SU-DHL-6 (cell line): ENCODE data around the gene CEACAM16.

ENCODE experiments used
- H2AFZ ChIP-seq: fragments of 200-600 bp; sonication (generic); 2 replicates; pipeline ENCODE4 v1.6.1; 2014; ENCODE audit warnings: low read depth, mild to moderate bottlenecking, moderate library complexity, mixed read lengths, antibody characterized with exemption, low read length; ENCODE audit not compliant: severe bottlenecking
- H3F3A ChIP-seq: fragments of 200-600 bp; shearing (Covaris generic); 2 replicates; pipeline ENCODE4 v1.6.0; 2016; ENCODE audit warnings: antibody characterized with exemption, mild to moderate bottlenecking; ENCODE audit not compliant: insufficient read depth
- H3K27ac ChIP-seq: fragments of 200-600 bp; sonication (generic); 2 replicates; pipeline ENCODE4 v1.5.1; 2016; ENCODE audit warnings: low read depth, mild to moderate bottlenecking, low read length, moderate library complexity, mixed read lengths
- H3K27me3 ChIP-seq: fragments of 200-600 bp; sonication (generic), shearing (Covaris generic); 2 replicates; pipeline ENCODE4 v1.6.0; 2014; ENCODE audit warnings: mild to moderate bottlenecking, low read length
- H3K36me3 ChIP-seq: fragments of 200-600 bp; sonication (generic); 2 replicates; pipeline ENCODE4 v1.6.1; 2014; ENCODE audit warnings: mild to moderate bottlenecking, low read length, mixed read lengths
- H3K4me2 ChIP-seq: fragments of 300-600, 200-600 bp; shearing (Covaris generic), sonication (generic); 2 replicates; pipeline ENCODE4 v1.6.0; 2014; ENCODE audit warnings: low read length, low read depth, mild to moderate bottlenecking; ENCODE audit not compliant: poor library complexity, severe bottlenecking
- H3K4me3 ChIP-seq: fragments of 200-600 bp; sonication (generic); 2 replicates; pipeline ENCODE4 v1.5.1; 2014; ENCODE audit warnings: antibody characterized with exemption, low read length, mild to moderate bottlenecking, mixed read lengths; ENCODE audit not compliant: insufficient read depth, poor library complexity, severe bottlenecking
- H3K79me2 ChIP-seq: fragments of 200-600 bp; sonication (generic); 2 replicates; pipeline ENCODE4 v1.6.1; 2014; ENCODE audit warnings: mild to moderate bottlenecking, low read length, moderate library complexity; ENCODE audit not compliant: insufficient read depth
- H3K9ac ChIP-seq: fragments of 200-600 bp; sonication (generic); 2 replicates; pipeline ENCODE4 v1.7.0; 2014; ENCODE audit warnings: mild to moderate bottlenecking, low read length
- H3K9me2 ChIP-seq: fragments of 200-600 bp; sonication (generic); replicated peaks from 2 replicates; pipeline ENCODE4 v1.6.1; 2014; ENCODE audit warnings: low read length; ENCODE audit not compliant: insufficient read depth
- H3K9me3 ChIP-seq: fragments of 200-600 bp; sonication (generic); 2 replicates; pipeline ENCODE4 v1.6.1; 2014; ENCODE audit warnings: low read length, mixed read lengths; ENCODE audit not compliant: insufficient read depth
- H4K20me1 ChIP-seq: fragments of 200-600 bp; sonication (generic); 2 replicates; pipeline ENCODE4 v1.6.1; 2014; ENCODE audit warnings: low read depth, mild to moderate bottlenecking, antibody characterized with exemption, low read length, moderate library complexity, mixed read lengths
- CTCF ChIP-seq: fragments of 200-600 bp; sonication (generic); IDR thresholded peaks from one replicate; pipeline ENCODE4 v1.5.1; 2017; ENCODE audit warnings: antibody characterized with exemption, mild to moderate bottlenecking, low read length, moderate library complexity; ENCODE audit not compliant: insufficient read depth, poor library complexity, severe bottlenecking
- EZH2phosphoT487 ChIP-seq: fragments of 200-600 bp; sonication (generic), shearing (Covaris generic); conservative IDR thresholded peaks from 2 replicates; pipeline ENCODE4 v1.6.1; 2018; ENCODE audit warnings: mild to moderate bottlenecking, antibody characterized with exemption, low read length, moderate library complexity, mixed read lengths

The CEACAM16 gene

GRCh38 chr19:44662691-44663385, 36.1 kb upstream of the CEACAM16 start:
- Histone ChIP-seq H3F3A (no peaks in the 10 kb centered on the region), H3K9me2 (no peaks in the 10 kb centered on the region)
- TF ChIP-seq CTCF (no peak), EZH2phosphoT487 (no peak)

DNA sequence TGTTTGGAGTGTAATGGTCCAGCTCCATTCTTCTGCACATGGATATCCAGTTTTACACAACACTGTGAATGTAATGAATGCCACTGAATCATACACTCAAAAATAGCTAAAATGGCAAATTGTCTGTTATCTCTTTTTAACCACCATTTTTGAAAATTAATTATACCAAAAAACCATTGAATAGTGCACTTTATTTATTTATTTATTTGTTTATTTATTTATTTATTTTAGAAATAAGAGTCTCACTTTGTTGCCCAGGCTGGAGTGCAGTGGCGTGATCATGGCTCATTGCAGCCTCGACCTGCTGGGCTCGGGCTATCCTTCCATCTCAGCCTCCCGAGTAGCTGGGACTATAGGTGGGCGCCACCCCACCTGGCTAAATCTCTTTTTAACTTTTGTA, 35.0 kb upstream of the CEACAM16 start:
- H3K36me3 ChIP-seq, result no peaks in the 10 kb centered on the region
- H3F3A ChIP-seq, result no peaks in the 10 kb centered on the region
- no peaks in the 10 kb centered on the region for H3K9me3 ChIP-seq
- no peak overlapping the region for H3K4me2 ChIP-seq
- no peak overlapping the region for H3K9ac ChIP-seq
- TF ChIP-seq EZH2phosphoT487, result no peak
- TF ChIP-seq CTCF, result no peak
- H3K27ac ChIP-seq, result no peak overlapping the region
- no peaks in the 10 kb centered on the region for H4K20me1 ChIP-seq
- no peak overlapping the region for H3K4me3 ChIP-seq
- H3K79me2 ChIP-seq, result no peaks in the 10 kb centered on the region
- no peaks in the 10 kb centered on the region for H3K9me2 ChIP-seq
- no peak overlapping the region for H2AFZ ChIP-seq
- H3K27me3 ChIP-seq, result no peaks in the 10 kb centered on the region

More at GRCh38 chr19:44662691-44663385, 36.1 kb upstream of the CEACAM16 start:
- Histone ChIP-seq H3K4me3 (no peak overlapping the region), H3K4me2 (no peak overlapping the region), H3K9me3 (no peaks in the 10 kb centered on the region), H4K20me1 (no peaks in the 10 kb centered on the region), H3K27me3 (no peaks in the 10 kb centered on the region), H3K9ac (no peak overlapping the region), H3K27ac (no peak overlapping the region), H2AFZ (no peak overlapping the region), H3K79me2 (no peaks in the 10 kb centered on the region), H3K36me3 (no peaks in the 10 kb centered on the region)

DNA sequence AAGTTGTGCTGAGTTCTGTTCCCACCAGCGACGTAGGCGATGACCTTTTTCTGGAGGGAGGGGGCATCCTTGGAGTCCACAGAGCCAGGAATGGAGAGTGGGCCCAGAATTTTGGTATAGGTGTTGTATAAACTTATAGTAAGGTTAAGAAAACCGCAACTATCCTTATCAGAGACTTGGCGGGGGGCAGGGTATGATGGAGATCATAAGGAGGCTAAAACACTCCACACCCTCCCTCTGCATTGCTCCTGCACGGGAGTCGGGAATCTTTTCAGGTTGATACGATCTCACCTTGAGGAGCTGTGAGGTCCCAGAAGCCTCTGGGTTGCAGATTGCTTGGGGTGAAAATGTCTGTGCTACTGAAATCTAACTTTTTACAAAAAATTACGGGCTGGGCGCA, 34.0 kb upstream of the CEACAM16 start:
- TF ChIP-seq CTCF, result no peak
- TF ChIP-seq EZH2phosphoT487, result no peak
- no peaks in the 10 kb centered on the region for H3K9me3 ChIP-seq
- H4K20me1 ChIP-seq, result no peaks in the 10 kb centered on the region

More for the DNA sequence above, 34.0 kb upstream of the CEACAM16 start:
- no peak overlapping the region for H3K4me3 ChIP-seq
- H3K79me2 ChIP-seq, result no peaks in the 10 kb centered on the region
- H3K9me2 ChIP-seq, result no peaks in the 10 kb centered on the region
- no peak overlapping the region for H3K27ac ChIP-seq
- H2AFZ ChIP-seq, result no peak overlapping the region
- H3F3A ChIP-seq, result no peaks in the 10 kb centered on the region
- no peak overlapping the region for H3K4me2 ChIP-seq
- no peaks in the 10 kb centered on the region for H3K27me3 ChIP-seq
- H3K9ac ChIP-seq, result no peak overlapping the region
- H3K36me3 ChIP-seq, result no peaks in the 10 kb centered on the region
